Measurements from ENCODE around the gene UBE3A.

Gene UBE3A

GRCh38 chr15:25331404-25331803 is 107.4 kb downstream of the UBE3A start:
- TF ChIP-seq, protein P1, sequence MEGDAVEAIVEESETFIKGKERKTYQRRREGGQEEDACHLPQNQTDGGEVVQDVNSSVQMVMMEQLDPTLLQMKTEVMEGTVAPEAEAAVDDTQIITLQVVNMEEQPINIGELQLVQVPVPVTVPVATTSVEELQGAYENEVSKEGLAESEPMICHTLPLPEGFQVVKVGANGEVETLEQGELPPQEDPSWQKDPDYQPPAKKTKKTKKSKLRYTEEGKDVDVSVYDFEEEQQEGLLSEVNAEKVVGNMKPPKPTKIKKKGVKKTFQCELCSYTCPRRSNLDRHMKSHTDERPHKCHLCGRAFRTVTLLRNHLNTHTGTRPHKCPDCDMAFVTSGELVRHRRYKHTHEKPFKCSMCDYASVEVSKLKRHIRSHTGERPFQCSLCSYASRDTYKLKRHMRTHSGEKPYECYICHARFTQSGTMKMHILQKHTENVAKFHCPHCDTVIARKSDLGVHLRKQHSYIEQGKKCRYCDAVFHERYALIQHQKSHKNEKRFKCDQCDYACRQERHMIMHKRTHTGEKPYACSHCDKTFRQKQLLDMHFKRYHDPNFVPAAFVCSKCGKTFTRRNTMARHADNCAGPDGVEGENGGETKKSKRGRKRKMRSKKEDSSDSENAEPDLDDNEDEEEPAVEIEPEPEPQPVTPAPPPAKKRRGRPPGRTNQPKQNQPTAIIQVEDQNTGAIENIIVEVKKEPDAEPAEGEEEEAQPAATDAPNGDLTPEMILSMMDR (IDR thresholded peaks at IDR 0.05; ENCODE audit: insufficient read depth, missing control alignments), result no peak
- no peak for DNase-seq (ENCODE audit: insufficient read length, low spot score)
- FAIRE-seq, result no peak

DNA sequence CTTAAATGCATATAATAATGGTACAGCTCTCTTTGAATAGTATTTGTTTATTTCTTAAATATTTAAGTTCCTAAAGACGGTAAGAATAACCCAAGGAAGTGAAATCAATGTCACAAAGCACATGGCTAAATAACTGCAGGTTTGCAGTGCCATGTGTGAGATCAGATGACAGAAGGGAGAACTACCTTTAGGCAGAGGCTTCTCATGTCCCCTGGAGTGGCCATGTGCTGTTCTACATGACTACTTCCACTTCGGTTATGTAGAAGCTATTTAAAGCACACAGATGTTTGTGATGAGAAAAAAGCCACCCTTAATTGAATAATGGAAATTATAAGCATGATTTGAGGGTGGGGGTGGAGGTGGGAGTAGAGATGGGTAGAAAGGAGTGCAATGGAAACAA is 109.1 kb downstream of the UBE3A start:
- TF ChIP-seq, protein P1 (IDR thresholded peaks at IDR 0.05; ENCODE audit: insufficient read depth, missing control alignments), result no peak
- FAIRE-seq (no peak), DNase-seq (ENCODE audit: insufficient read length, low spot score) (no peak)

DNA sequence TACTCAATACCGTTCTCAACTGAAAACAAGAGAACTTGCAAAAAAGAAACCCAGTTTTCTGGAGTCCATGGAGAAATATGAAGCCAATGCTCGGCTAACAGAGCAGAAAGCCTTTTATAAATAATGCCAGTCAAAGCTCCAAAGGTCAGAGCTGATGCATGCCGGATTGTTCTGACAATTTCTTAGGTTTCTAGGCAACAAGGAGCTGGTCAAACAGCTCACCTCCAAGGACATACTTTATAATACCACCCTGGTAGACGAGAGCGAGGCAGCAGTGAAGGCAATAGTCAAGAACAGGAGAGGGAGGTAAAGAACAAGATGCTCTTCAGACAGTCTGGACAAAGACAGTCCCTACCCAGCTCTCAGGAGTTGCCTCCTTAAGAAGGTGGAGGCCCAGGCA is 111.1 kb downstream of the UBE3A start:
- FAIRE-seq (no peak), DNase-seq (ENCODE audit: insufficient read length, low spot score) (no peak)
- TF ChIP-seq, protein P1 (IDR thresholded peaks at IDR 0.05; ENCODE audit: insufficient read depth, missing control alignments), result no peak

- FAIRE-seq (no peak), DNase-seq (ENCODE audit: insufficient read length, low spot score) (no peak)
- TF ChIP-seq, protein P1 (IDR thresholded peaks at IDR 0.05; ENCODE audit: insufficient read depth, missing control alignments), result no peak
These were observed 113.6 kb downstream of the UBE3A start for GRCh38 chr15:25325187-25325586.

- TF ChIP-seq, protein P1 (IDR thresholded peaks at IDR 0.05; ENCODE audit: insufficient read depth, missing control alignments), result no peak
- DNase-seq (ENCODE audit: insufficient read length, low spot score) (no peak), FAIRE-seq (no peak)
These were observed 115.4 kb downstream of the UBE3A start for GRCh38 chr15:25323420-25323819.

DNA sequence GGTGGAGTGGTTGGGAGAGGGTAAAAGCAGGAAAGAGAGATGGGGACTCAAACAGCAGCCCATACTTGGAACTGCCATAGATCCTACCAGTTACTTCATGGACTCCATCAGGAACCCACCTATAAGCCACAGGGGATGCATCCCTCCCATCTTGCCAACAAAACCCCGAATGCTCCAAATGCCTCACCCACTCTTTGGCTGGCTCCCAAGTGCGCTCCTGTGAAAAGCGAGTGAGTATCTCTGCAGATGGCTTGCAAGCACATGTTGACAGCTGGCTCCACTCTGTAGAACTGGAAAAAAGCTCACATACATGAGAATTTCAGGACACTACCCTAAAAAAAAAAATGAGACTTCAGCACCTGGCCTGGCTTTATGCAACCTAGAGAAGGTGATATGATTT is 151.0 kb downstream of the UBE3A start:
- FAIRE-seq (no peak), DNase-seq (ENCODE audit: insufficient read length, low spot score) (no peak)
- TF ChIP-seq, protein P1 (IDR thresholded peaks at IDR 0.05; ENCODE audit: insufficient read depth, missing control alignments), result no peak
